Breast epithelium (tissue), 4 donors: ENCODE measurements around the gene SYNDIG1. TPM values are rescaled to one million over a fixed set of nuclear protein-coding genes. Genes with fewer than 3 reads are reported as not detected.

Experiments used
- DNase-seq, 2 donors: peaks; one replicate each; pipeline ENCODE4 v3.0.0-alpha.2; 2019; ENCODE audit warnings: low spot score in 2 of 2
- H3K27ac ChIP-seq, 2 donors: fragments of 200-600 bp; sonication (generic) in 1 of 2; one replicate each; pipeline ENCODE4 v1.5.1; 2016 to 2019; ENCODE audit warnings: mild to moderate bottlenecking in 1 of 2
- H3K27me3 ChIP-seq, 2 donors: fragments of 200-600 bp; sonication (generic) in 1 of 2; one replicate each; pipeline versions ENCODE4 v1.5.1 to v1.6.0; 2017 to 2019; ENCODE audit warnings: control low read depth in 1 of 2, mild to moderate bottlenecking in 1 of 2
- H3K36me3 ChIP-seq: fragments of 200-600 bp; one replicate; pipeline ENCODE4 v1.5.1; 2019
- H3K4me1 ChIP-seq, 2 donors: fragments of 200-600 bp; sonication (generic); one replicate each; pipeline ENCODE4 v1.5.1; 2016 to 2019; ENCODE audit warnings: control low read depth in 1 of 2
- H3K4me3 ChIP-seq, 3 donors: fragments of 200-600 bp; sonication (generic); 1 replicate in 2 of 3; 2 replicates in 1 of 3; pipeline ENCODE4 v1.5.1; 2016 to 2019; ENCODE audit warnings: mild to moderate bottlenecking in 3 of 3, moderate library complexity in 2 of 3
- H3K9me3 ChIP-seq, 2 donors: fragments of 200-600 bp; sonication (generic) in 1 of 2; one replicate each; pipeline ENCODE4 v1.5.1; 2016 to 2019; ENCODE audit warnings: control low read depth in 1 of 2
- CTCF ChIP-seq, 3 donors: fragments of 450-650 bp; IDR thresholded peaks; one replicate each; pipeline ENCODE4 v1.5.1; 2016 to 2017; ENCODE audit warnings: antibody characterized with exemption in 3 of 3, mild to moderate bottlenecking in 3 of 3, moderate library complexity in 3 of 3
- POLR2A ChIP-seq: fragments of 450-650 bp; IDR thresholded peaks from one replicate; pipeline ENCODE4 v1.6.1; 2016; ENCODE audit warnings: antibody characterized with exemption, mild to moderate bottlenecking, moderate library complexity
- POLR2AphosphoS5 ChIP-seq, 3 donors: sonication (generic); formaldehyde crosslinking; IDR thresholded peaks; one replicate each; pipeline ENCODE4 v1.6.1; 2017; ENCODE audit warnings: antibody characterized with exemption in 3 of 3
- intact Hi-C: fragments of 100-400 bp; cut with DNase I; formaldehyde crosslinking; loops from one replicate; pipeline ENCODE4 v1.15.1; 2023; ENCODE audit warnings: low total_unique reads
- total RNA-seq, 3 donors: library from RNA; depleted of rRNA; stranded (reverse); fragments of >200 nt; gene quantifications; one replicate each; pipeline ENCODE4 v1.1.0, GENCODE V29; 2016

SYNDIG1 gene
- total RNA-seq, 3 donors from 2014 or later: under 0.01 to 0.48 (median 0.15) TPM

- no peaks in the 10 kb centered on the region for H3K36me3 ChIP-seq
- H3K4me3 ChIP-seq: no peak overlapping the region
- peaks cover 0 to 3% of the 10 kb centered on the region in 2 donors for H3K27me3 ChIP-seq
- H3K9me3 ChIP-seq: no peaks in the 10 kb centered on the region
- H3K4me1 ChIP-seq: no peaks in the 10 kb centered on the region
- H3K27ac ChIP-seq: no peak overlapping the region
- TF ChIP-seq POLR2AphosphoS5 (IDR thresholded peaks at IDR 0.05) (no peak), POLR2A (no peak), CTCF (IDR thresholded peaks at IDR 0.05) (no peak)
- intact Hi-C loops: no loop called here
- no peak for DNase-seq
Measured at GRCh38 chr20:24668384-24668702, 198.9 kb downstream of the SYNDIG1 start.

GRCh38 chr20:24668791-24669190, 199.4 kb downstream of the SYNDIG1 start:
- Histone ChIP-seq H3K27me3 (peaks cover 0 to 3% of the 10 kb centered on the region in 2 donors), H3K4me1 (no peaks in the 10 kb centered on the region), H3K27ac (no peak overlapping the region), H3K36me3 (no peaks in the 10 kb centered on the region), H3K4me3 (no peak overlapping the region), H3K9me3 (no peaks in the 10 kb centered on the region)
- no peak for DNase-seq
- intact Hi-C loops: no loop called here
- TF ChIP-seq POLR2AphosphoS5 (IDR thresholded peaks at IDR 0.05) (no peak), CTCF (IDR thresholded peaks at IDR 0.05) (no peak)

- H3K27ac ChIP-seq: no peak overlapping the region
- intact Hi-C loops: no loop called here
- H3K4me1 ChIP-seq: no peaks in the 10 kb centered on the region
- no peaks in the 10 kb centered on the region for H3K27me3 ChIP-seq
- TF ChIP-seq POLR2AphosphoS5 (IDR thresholded peaks at IDR 0.05): no peak
- no peak for TF ChIP-seq POLR2A
- H3K4me3 ChIP-seq: no peak overlapping the region
- DNase-seq: peak in 1 of 2 donors; percentile 46
- H3K36me3 ChIP-seq: no peaks in the 10 kb centered on the region
- H3K9me3 ChIP-seq: no peaks in the 10 kb centered on the region
Measured at GRCh38 chr20:24669701-24670100, 200.3 kb downstream of the SYNDIG1 start.

GRCh38 chr20:24670341-24670872, 201.0 kb downstream of the SYNDIG1 start:
- intact Hi-C loops: no loop called here
- Histone ChIP-seq H3K4me1 (no peaks in the 10 kb centered on the region), H3K27ac (no peak overlapping the region), H3K36me3 (no peaks in the 10 kb centered on the region), H3K4me3 (no peak overlapping the region), H3K27me3 (no peaks in the 10 kb centered on the region), H3K9me3 (no peaks in the 10 kb centered on the region)
- no peak for TF ChIP-seq POLR2A
- TF ChIP-seq CTCF (IDR thresholded peaks at IDR 0.05): no peak
- TF ChIP-seq POLR2AphosphoS5 (IDR thresholded peaks at IDR 0.05): no peak
- DNase-seq: peak in 1 of 2 donors; percentile 37

GRCh38 chr20:24670981-24671380, 201.6 kb downstream of the SYNDIG1 start:
- TF ChIP-seq POLR2AphosphoS5 (IDR thresholded peaks at IDR 0.05) (no peak), CTCF (IDR thresholded peaks at IDR 0.05) (no peak), POLR2A (no peak)
- no peaks in the 10 kb centered on the region for H3K9me3 ChIP-seq
- no peaks in the 10 kb centered on the region for H3K36me3 ChIP-seq
- H3K27me3 ChIP-seq: no peaks in the 10 kb centered on the region
- H3K27ac ChIP-seq: no peak overlapping the region
- H3K4me3 ChIP-seq: no peak overlapping the region
- peak in 1 of 2 donors; percentile 24 for DNase-seq
- intact Hi-C loops: no loop called here
- H3K4me1 ChIP-seq: no peaks in the 10 kb centered on the region
